ENCODE data around the gene PDPN. TPM values are rescaled to one million over a fixed set of nuclear protein-coding genes. Genes with fewer than 3 reads are reported as not detected.

The PDPN gene
- not detected for total RNA-seq

- no peaks in the 10 kb centered on the region for H3K4me1 Mint-ChIP-seq (ENCODE audit: low read depth)
- H3K9me3 Mint-ChIP-seq, result no peaks in the 10 kb centered on the region
- no peak for ATAC-seq (replicated peaks in 1 of 2)
- no peaks in the 10 kb centered on the region for H3K36me3 Mint-ChIP-seq (ENCODE audit: insufficient read depth in 2 of 2)
- no peak within 1 kb of the TSS for H3K27ac Mint-ChIP-seq
- no peak within 1 kb of the TSS for H3K4me3 Mint-ChIP-seq
- no peak for DNase-seq
- H3K27me3 Mint-ChIP-seq (ENCODE audit: low read depth), result peaks cover 59% of the 10 kb centered on the region
These were observed at the start of gene PDPN for GRCh38 chr1:13583595-13583965. Gene PDPN (plus strand): TSS chr1:13583832. CDS start chr1:13584034, 202 bp downstream.

GRCh38 chr1:13535227-13535626, 48.4 kb upstream of the PDPN start:
- no peaks in the 10 kb centered on the region for H3K27me3 Mint-ChIP-seq (ENCODE audit: low read depth)
- no peak overlapping the region for H3K4me3 Mint-ChIP-seq
- ATAC-seq (replicated peaks in 1 of 2) (no peak), DNase-seq (no peak)
- H3K4me1 Mint-ChIP-seq (ENCODE audit: low read depth), result peaks cover 6% of the 10 kb centered on the region
- no peaks in the 10 kb centered on the region for H3K9me3 Mint-ChIP-seq
- H3K36me3 Mint-ChIP-seq (ENCODE audit: insufficient read depth in 2 of 2), result no peaks in the 10 kb centered on the region
- H3K27ac Mint-ChIP-seq, result no peak overlapping the region

GRCh38 chr1:13536571-13536970, 47.1 kb upstream of the PDPN start:
- H3K36me3 Mint-ChIP-seq (ENCODE audit: insufficient read depth in 2 of 2), result no peaks in the 10 kb centered on the region
- H3K4me3 Mint-ChIP-seq, result no peak overlapping the region
- no peaks in the 10 kb centered on the region for H3K4me1 Mint-ChIP-seq (ENCODE audit: low read depth)
- no peaks in the 10 kb centered on the region for H3K27me3 Mint-ChIP-seq (ENCODE audit: low read depth)
- no peak for ATAC-seq (replicated peaks in 1 of 2)
- no peak for DNase-seq
- H3K9me3 Mint-ChIP-seq, result no peaks in the 10 kb centered on the region
- no peak overlapping the region for H3K27ac Mint-ChIP-seq

GRCh38 chr1:13538832-13539231, 44.8 kb upstream of the PDPN start:
- H3K4me1 Mint-ChIP-seq (ENCODE audit: low read depth), result no peaks in the 10 kb centered on the region
- H3K9me3 Mint-ChIP-seq, result no peaks in the 10 kb centered on the region
- ATAC-seq (replicated peaks in 1 of 2), result no peak
- no peak overlapping the region for H3K27ac Mint-ChIP-seq
- H3K27me3 Mint-ChIP-seq (ENCODE audit: low read depth), result no peaks in the 10 kb centered on the region
- no peak overlapping the region for H3K4me3 Mint-ChIP-seq
- no peak for DNase-seq
- H3K36me3 Mint-ChIP-seq (ENCODE audit: insufficient read depth in 2 of 2), result no peaks in the 10 kb centered on the region

- no peaks in the 10 kb centered on the region for H3K27me3 Mint-ChIP-seq (ENCODE audit: low read depth)
- H3K4me3 Mint-ChIP-seq, result no peak overlapping the region
- no peaks in the 10 kb centered on the region for H3K4me1 Mint-ChIP-seq (ENCODE audit: low read depth)
- H3K27ac Mint-ChIP-seq, result no peak overlapping the region
- H3K36me3 Mint-ChIP-seq (ENCODE audit: insufficient read depth in 2 of 2), result no peaks in the 10 kb centered on the region
- no peaks in the 10 kb centered on the region for H3K9me3 Mint-ChIP-seq
- DNase-seq (no peak), ATAC-seq (replicated peaks in 1 of 2) (no peak)
These were observed 43.9 kb upstream of the PDPN start for GRCh38 chr1:13539683-13540082.

- no peak overlapping the region for H3K27ac Mint-ChIP-seq
- no peak for ATAC-seq (replicated peaks in 1 of 2)
- H3K4me3 Mint-ChIP-seq, result no peak overlapping the region
- H3K4me1 Mint-ChIP-seq (ENCODE audit: low read depth), result no peaks in the 10 kb centered on the region
- no peaks in the 10 kb centered on the region for H3K9me3 Mint-ChIP-seq
- no peaks in the 10 kb centered on the region for H3K27me3 Mint-ChIP-seq (ENCODE audit: low read depth)
- no peak for DNase-seq
- H3K36me3 Mint-ChIP-seq (ENCODE audit: insufficient read depth in 2 of 2), result no peaks in the 10 kb centered on the region
These were observed 42.8 kb upstream of the PDPN start for GRCh38 chr1:13540866-13541265.

GRCh38 chr1:13541435-13542215, 42.0 kb upstream of the PDPN start:
- Mint-ChIP-seq H3K4me1 (ENCODE audit: low read depth) (no peaks in the 10 kb centered on the region), H3K4me3 (no peak overlapping the region), H3K27me3 (ENCODE audit: low read depth) (no peaks in the 10 kb centered on the region), H3K36me3 (ENCODE audit: insufficient read depth in 2 of 2) (no peaks in the 10 kb centered on the region), H3K9me3 (no peaks in the 10 kb centered on the region), H3K27ac (no peak overlapping the region)
- DNase-seq (no peak), ATAC-seq (replicated peaks in 1 of 2) (no peak)

GRCh38 chr1:13543451-13544220, 40.0 kb upstream of the PDPN start:
- no peak for ATAC-seq (replicated peaks in 1 of 2)
- Mint-ChIP-seq H3K27me3 (ENCODE audit: low read depth) (peaks cover 6% of the 10 kb centered on the region), H3K36me3 (ENCODE audit: insufficient read depth in 2 of 2) (no peaks in the 10 kb centered on the region), H3K4me3 (no peak overlapping the region), H3K27ac (no peak overlapping the region), H3K4me1 (ENCODE audit: low read depth) (no peaks in the 10 kb centered on the region), H3K9me3 (no peaks in the 10 kb centered on the region)
- no peak for DNase-seq

- ATAC-seq (replicated peaks in 1 of 2) (no peak), DNase-seq (no peak)
- Mint-ChIP-seq H3K27me3 (ENCODE audit: low read depth) (peaks cover 9% of the 10 kb centered on the region), H3K4me3 (no peak overlapping the region), H3K36me3 (ENCODE audit: insufficient read depth in 2 of 2) (no peaks in the 10 kb centered on the region), H3K4me1 (ENCODE audit: low read depth) (no peaks in the 10 kb centered on the region), H3K9me3 (no peaks in the 10 kb centered on the region), H3K27ac (no peak overlapping the region)
These were observed 39.4 kb upstream of the PDPN start for GRCh38 chr1:13544221-13544556.

GRCh38 chr1:13546791-13547190, 36.8 kb upstream of the PDPN start:
- Mint-ChIP-seq H3K9me3 (no peaks in the 10 kb centered on the region), H3K4me1 (ENCODE audit: low read depth) (no peaks in the 10 kb centered on the region), H3K36me3 (ENCODE audit: insufficient read depth in 2 of 2) (no peaks in the 10 kb centered on the region), H3K4me3 (no peak overlapping the region), H3K27me3 (ENCODE audit: low read depth) (peaks cover 12% of the 10 kb centered on the region), H3K27ac (no peak overlapping the region)
- ATAC-seq (replicated peaks in 1 of 2) (no peak), DNase-seq (no peak)

- H3K27ac Mint-ChIP-seq, result no peak overlapping the region
These were observed 35.4 kb upstream of the PDPN start for GRCh38 chr1:13548281-13548680.

GRCh38 chr1:13549021-13549420, 34.6 kb upstream of the PDPN start:
- H3K9me3 Mint-ChIP-seq, result no peaks in the 10 kb centered on the region
- no peak overlapping the region for H3K4me3 Mint-ChIP-seq
- peaks cover 12% of the 10 kb centered on the region for H3K27me3 Mint-ChIP-seq (ENCODE audit: low read depth)
- H3K27ac Mint-ChIP-seq, result no peak overlapping the region
- DNase-seq, result no peak
- H3K4me1 Mint-ChIP-seq (ENCODE audit: low read depth), result no peaks in the 10 kb centered on the region
- ATAC-seq (replicated peaks in 1 of 2), result no peak
- H3K36me3 Mint-ChIP-seq (ENCODE audit: insufficient read depth in 2 of 2), result no peaks in the 10 kb centered on the region

More at GRCh38 chr1:13548281-13548680, 35.4 kb upstream of the PDPN start:
- no peak for ATAC-seq (replicated peaks in 1 of 2)
- Mint-ChIP-seq H3K9me3 (no peaks in the 10 kb centered on the region), H3K36me3 (ENCODE audit: insufficient read depth in 2 of 2) (no peaks in the 10 kb centered on the region), H3K4me1 (ENCODE audit: low read depth) (no peaks in the 10 kb centered on the region), H3K27me3 (ENCODE audit: low read depth) (peaks cover 12% of the 10 kb centered on the region), H3K4me3 (no peak overlapping the region)
- DNase-seq, result no peak

- ATAC-seq (replicated peaks in 1 of 2) (no peak), DNase-seq (no peak)
- no peak overlapping the region for H3K4me3 Mint-ChIP-seq
- no peak overlapping the region for H3K27ac Mint-ChIP-seq
- H3K36me3 Mint-ChIP-seq (ENCODE audit: insufficient read depth in 2 of 2), result no peaks in the 10 kb centered on the region
- H3K9me3 Mint-ChIP-seq, result no peaks in the 10 kb centered on the region
- H3K27me3 Mint-ChIP-seq (ENCODE audit: low read depth), result peaks cover 12% of the 10 kb centered on the region
- H3K4me1 Mint-ChIP-seq (ENCODE audit: low read depth), result no peaks in the 10 kb centered on the region
These were observed 34.1 kb upstream of the PDPN start for GRCh38 chr1:13549521-13549920.

GRCh38 chr1:13550663-13551062, 33.0 kb upstream of the PDPN start:
- Mint-ChIP-seq H3K36me3 (ENCODE audit: insufficient read depth in 2 of 2) (no peaks in the 10 kb centered on the region), H3K4me3 (no peak overlapping the region), H3K27ac (no peak overlapping the region), H3K9me3 (no peaks in the 10 kb centered on the region), H3K4me1 (ENCODE audit: low read depth) (no peaks in the 10 kb centered on the region), H3K27me3 (ENCODE audit: low read depth) (peaks cover 12% of the 10 kb centered on the region)
- no peak for DNase-seq
- ATAC-seq (replicated peaks in 1 of 2), result no peak

Measured in activated T-cell treated with anti-CD3 and anti-CD28 coated beads, Interleukin-2, amount 50 U/mL, for 72 hours (primary cell).